ENCODE measurements around the gene CUTA.
A peak's percentile ranks its signal among the peaks of the same experiment; 100 is the strongest.

CUTA gene, protein sequence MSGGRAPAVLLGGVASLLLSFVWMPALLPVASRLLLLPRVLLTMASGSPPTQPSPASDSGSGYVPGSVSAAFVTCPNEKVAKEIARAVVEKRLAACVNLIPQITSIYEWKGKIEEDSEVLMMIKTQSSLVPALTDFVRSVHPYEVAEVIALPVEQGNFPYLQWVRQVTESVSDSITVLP

DNA sequence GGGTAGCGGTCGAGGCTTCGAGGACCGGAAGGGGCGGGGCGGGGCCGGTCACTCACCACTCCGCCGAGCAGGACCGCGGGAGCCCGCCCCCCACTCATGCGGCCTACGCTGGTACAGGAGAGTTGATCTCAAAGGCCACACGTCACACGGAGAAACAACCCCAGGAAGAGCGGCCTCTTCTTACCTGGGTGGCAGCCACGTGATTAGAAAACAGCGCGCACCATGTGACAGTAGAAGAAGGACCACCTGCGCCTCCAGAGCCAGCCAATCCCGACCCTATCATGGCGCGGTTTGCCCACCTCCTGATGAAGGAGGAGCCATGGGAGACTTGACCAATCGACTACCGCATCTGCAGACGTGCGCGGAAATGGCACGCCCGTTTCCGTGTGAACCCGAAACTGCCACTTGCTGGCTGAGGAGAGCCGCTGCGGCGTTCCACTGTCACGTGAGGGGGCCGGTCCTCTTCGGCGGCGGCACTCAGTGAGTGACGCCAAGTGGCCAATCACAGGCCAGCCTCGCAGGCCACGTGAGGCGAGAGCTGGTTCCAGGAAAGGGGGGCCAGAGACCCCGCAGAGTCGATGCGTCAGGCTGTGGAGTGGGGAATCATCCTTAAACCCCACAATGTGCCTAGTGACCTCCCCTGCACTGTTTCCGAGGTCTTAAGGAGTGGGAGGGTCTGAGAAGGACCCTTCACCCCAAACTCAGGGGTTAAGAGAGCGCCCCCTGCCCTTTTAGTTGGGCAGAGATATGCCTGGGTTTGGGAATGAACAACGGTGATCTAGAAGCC, at the start of gene CUTA:
Gene CUTA (minus strand): TSS at position 205 of the 787 bp plus-strand sequence. CDS start 107 bp downstream, at position 98.
- peak; percentile 100 for DNase-seq (ENCODE audit: low read depth)

DNA sequence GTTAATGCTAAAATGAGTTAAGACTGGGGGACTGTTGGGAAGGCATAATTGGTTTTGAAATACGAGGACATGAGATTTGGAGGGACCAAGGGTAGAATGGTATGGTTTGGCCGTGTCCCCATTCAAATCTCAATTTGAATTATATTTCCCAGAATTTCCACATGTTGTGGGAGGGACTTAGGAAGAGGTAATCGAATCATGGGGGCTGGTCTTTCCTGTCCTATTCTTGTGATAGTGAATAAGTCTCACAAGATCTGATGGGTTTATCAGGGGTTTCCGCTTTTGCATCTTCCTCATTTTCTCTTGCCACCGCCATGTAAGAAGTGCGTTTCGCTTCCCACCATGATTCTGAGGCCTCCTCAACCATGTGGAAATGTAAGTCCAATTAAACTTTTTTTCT, 49.2 kb upstream of the CUTA start:
- no peak for DNase-seq (ENCODE audit: low read depth)

DNA sequence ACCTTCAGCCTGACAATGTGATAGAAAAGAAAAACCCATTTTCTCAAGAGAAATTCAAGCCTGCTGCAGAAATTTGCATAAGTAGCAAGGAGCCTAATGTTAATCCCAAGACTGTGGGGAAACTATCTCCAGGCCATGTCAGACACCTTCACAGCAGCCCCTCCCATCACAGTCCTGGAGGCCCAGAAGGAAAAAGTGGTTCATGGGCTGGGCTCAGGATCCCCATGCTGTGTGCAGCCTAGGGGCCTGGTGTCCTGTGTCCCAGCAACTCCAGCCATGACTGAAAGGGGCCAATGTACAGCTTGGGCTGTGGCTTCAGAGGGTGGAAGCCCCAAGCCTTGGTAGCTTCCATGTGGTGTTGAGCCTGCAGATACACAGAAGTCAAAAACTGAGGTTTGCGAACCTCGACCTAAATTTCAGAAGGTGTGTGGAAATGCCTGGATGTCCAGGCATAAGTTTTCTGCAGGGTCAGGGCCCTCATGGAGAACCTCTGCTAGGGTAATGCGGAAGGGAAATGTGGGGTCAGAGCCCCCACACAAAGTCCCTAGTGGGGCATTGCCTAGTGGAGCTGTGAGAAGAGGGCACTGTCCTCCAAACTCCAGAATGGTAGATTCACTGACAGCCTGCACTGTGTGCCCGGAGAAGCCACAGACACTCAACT, 48.3 kb upstream of the CUTA start:
- no peak for DNase-seq (ENCODE audit: low read depth)

DNA sequence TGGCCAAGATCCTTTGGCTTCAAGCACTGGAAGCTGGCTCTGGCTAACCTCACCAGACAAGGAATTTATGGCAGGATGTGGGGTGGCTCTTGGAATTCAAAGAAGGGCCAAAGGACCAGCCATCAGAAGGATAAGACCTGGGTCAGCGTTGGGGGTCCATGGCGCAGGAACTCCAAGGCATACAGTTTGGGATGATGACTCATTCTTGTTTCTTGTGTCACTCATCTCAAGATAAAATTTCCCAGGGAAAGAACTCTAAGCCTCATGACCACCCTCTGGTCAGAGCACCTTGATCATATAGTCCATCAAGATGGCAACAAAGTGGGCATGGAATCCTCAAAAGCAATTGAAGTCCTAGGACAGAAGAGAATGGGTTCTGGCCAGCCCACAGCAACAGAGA, 41.3 kb upstream of the CUTA start:
- DNase-seq (ENCODE audit: low read depth) = no peak

DNA sequence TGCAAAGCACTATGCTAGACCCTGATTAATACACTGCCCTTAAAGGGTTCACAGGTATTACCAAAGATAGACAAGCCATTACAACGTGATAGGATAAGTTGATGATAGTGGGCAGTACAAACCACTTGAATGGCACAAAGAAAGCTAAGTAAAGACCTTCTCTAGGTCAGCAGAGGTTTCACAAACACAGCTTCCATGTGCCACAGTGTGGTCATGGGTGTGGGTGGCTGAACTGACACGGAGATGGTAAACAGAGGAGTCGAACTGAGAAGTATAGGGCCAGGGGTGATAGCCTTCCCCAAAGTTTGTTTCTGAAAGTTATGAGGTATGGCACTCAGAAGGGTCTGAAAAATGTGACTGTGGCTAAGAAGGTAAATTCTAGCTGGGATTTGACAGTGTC, 40.8 kb upstream of the CUTA start:
- no peak for DNase-seq (ENCODE audit: low read depth)

DNA sequence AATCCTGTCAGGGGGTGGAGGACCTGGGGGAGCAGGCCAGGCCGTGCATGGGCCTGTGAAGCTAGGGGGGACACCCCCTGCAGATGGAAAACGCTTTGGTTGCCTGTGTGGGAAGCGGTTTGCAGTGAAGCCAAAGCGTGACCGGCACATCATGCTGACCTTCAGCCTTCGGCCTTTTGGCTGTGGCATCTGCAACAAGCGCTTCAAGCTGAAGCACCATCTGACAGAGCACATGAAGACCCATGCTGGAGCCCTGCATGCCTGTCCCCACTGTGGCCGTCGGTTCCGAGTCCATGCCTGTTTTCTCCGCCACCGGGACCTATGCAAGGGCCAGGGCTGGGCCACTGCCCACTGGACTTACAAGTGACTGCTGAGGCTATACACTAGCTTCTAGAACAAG, 38.2 kb upstream of the CUTA start:
- DNase-seq (ENCODE audit: low read depth) = no peak

DNA sequence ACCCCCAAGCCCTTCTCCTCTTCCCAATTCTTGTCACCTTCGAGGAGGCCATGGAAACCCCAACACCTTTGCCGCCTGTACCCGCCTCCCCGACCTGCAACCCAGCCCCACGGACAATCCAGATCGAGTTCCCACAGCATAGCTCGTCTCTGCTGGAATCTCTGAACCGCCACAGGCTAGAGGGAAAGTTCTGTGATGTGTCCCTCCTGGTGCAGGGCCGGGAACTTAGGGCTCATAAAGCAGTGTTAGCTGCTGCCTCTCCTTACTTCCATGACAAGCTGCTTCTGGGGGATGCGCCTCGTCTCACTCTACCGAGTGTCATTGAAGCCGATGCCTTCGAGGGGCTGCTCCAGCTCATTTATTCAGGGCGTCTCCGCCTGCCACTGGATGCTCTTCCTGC, 37.1 kb upstream of the CUTA start:
- no peak for DNase-seq (ENCODE audit: low read depth)

DNA sequence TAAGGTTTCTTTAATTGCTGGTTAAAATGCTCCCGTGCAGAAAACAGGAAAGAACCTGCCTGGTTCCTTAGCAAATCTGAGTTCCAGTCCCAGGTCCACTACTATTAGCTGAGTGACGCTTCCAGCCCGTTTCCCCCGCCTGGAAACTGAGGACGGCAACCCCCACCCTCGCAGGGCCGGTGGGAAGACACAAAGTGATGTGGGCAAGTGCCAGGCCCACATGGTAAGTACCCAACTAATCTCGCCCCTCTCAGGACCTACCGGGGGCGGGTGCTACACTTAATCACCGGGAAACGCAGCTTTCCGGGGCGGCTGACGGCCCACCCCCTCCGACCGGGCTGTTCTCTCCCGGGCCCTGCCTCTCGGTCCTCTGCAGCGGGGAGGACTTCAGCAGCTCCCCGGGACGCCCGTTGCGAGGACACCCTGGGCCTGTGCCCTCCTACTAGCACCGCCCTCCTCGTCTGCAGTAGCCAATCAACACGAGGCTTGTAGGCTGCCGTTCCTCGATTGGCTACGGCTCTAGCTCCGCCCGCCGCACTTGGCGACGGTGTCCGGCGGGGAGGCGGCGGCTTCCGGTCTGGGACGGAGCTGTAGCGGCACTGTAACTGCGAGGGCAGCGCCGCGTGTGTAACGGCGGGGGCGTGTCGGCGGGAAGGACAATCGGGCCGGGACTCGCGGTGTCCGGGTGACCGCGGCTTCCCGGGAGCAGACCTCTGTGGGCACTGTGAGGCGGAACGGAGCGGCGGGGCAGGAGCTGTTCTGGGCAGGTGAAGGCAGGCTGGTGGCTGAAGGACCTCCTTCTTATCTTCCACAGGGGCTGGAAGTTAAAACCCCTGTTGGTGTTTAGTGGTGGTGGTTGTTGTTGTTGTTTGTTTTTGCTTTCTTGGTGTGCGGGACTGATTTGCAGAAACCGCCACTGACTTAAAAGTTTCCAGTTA, 36.4 kb upstream of the CUTA start, which contains the start of gene ZBTB9:
Gene ZBTB9 (plus strand): TSS at position 568 of the 938 bp plus-strand sequence. CDS start 525 bp downstream, outside the sequence.
- peak; percentile 95 for DNase-seq (ENCODE audit: low read depth)

DNA sequence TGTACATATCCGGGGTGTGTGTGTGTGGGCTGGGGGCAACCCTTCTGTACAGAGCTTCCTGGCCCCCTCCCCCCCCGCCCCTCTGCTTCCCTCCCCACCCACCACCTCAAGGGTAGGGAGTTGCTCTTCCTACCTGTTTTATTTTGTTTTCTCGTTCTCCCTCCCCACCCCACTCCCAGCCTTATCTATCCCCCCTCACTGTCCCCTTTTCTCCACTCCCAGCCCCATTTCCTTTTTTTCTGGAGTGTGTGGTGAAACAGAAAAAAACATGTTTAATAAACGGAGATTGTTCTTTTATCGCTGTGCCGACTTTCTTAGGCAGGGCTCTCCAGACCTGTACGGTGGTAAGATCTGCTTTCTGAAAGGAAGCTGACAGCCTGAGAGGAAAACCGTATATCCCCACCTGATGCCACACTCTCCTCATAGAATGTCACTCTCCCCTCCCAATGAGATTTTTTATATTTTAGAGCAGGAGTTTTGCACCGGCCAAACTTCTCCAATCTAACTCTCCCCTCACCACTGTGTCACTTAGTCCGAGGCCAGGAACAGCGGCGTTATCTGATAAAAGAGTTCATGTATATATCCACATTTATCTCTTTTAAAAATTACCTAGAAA, 35.6 kb upstream of the CUTA start:
- no peak for DNase-seq (ENCODE audit: low read depth)

DNA sequence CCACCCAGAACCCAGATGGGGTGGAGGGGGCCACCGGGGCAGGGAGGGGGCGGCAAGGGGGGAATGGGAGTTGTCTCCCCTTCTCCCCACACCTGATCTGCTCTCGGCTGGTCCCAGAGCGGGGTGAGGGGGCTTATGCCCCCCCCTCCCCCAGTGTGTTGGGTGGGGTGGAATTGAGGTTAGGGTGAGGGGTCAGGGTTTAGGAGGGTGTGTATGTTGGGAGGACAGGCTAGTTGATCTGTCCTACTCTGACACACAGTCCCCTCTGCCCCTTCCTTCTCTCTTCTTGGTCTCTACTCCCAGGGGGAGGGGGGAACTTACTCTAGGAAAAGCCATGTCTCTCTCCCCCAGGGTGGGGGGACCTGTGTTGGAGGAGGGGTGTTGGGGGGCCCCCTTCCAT, 34.6 kb upstream of the CUTA start:
- DNase-seq (ENCODE audit: low read depth) = no peak

DNA sequence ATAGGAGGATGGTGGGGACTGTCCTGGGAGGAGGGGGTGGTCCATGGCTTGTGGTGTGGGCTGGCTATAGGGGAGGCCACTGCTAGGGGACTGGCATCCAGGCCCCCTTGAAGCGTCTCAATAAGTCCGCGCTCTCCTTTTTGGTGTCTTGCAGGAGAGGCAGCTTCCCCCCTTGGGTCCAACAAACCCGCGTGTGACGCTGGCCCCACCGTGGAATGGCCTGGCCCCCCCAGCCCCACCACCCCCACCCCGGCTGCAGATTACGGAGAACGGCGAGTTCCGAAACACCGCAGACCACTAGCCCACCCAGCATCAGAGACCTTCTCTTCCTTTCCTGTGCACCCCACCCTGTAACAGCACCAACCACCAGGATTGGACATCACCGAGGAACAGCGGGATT, 33.7 kb upstream of the CUTA start:
- no peak for DNase-seq (ENCODE audit: low read depth)

DNA sequence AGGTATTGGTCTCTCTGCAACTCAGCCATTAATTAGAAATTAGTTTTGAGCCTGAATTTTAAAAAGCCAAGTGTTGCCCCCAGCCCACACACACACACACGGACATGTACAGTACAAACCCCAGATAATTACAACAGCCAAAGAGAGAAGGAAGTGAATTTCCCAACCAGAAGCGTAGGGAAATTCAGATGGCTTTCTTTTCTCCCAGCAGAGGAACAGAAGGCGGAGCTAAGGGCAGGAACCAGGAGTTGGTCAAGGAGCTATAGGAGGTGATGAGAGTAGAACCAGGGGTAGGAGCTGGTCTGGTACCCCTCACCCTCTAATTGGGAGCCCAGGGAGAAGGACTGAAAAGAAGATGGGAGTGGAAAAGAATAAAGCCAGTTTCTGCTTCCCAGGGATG, 32.5 kb upstream of the CUTA start:
- DNase-seq (ENCODE audit: low read depth) = no peak

DNA sequence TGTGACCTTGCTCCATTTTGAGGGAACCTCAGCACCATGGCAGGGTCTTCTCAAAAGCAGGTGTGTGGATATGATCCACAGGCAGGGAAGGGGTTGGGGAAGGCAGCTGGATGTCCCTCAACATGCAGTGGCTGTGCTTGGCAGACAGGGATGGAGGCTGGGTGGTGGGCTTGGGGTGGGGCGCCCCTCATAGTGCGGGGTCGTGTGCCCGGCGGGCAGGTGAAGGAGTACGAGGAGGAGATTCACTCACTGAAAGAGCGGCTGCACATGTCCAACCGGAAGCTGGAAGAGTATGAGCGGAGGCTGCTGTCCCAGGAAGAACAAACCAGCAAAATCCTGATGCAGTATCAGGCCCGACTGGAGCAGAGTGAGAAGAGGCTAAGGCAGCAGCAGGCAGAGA, 28.4 kb upstream of the CUTA start:
- no peak for DNase-seq (ENCODE audit: low read depth)

DNA sequence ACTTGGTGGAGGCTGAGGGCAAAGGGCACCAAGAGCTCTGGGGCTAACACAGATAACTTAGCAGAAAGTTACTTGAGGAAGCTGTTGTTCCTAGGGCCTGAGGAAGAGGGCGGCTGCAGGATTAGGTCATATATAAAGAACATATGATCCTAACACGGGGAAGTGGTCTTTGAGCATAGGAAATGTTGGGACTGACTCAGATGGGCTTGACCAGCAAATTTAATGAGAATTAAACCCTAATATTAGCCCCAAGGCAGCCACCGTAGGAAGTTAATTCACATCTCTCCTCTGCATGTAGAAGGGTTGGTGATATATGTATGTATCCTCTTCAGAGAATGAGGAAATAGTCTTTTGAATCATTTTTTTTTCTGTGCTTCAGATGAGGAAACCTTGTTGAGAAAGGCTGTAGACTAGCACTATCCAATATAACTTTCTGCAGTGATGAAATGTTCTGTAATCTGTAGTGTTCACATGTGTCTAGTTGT, 27.3 kb upstream of the CUTA start:
- DNase-seq (ENCODE audit: low read depth) = no peak

DNA sequence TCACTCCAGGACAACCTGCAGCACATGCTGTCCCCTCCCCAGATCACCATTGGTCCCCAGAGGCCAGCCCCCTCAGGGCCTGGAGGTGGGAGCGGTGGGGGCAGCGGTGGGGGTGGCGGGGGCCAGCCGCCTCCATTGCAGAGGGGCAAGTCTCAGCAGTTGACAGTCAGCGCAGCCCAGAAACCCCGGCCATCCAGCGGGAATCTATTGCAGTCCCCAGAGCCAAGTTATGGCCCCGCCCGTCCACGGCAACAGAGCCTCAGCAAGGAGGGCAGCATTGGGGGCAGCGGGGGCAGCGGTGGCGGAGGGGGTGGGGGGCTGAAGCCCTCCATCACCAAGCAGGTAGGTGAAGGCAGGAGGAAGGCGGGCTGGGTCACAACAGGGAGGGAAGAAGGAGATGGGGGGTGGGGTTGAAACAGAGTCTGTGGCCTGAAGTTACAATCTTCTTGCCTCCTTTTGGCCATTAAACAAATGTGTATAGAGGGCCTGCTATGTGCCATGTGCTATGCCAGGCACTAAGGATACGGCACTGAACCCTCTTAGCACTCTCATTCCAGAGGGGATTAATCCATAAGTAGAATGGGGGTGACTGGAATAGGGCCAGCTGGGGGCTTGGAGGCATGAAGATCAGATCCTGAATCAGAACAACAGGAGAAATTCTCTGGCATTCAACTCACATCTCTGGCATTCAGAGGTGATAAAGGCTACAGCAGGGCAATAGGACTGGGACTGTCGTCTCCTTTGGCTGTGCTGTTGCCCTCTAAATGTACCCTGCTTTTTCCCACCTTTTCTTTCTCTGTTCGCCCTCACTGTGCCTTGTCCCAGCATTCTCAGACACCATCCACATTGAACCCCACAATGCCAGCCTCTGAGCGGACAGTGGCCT, 26.0 kb upstream of the CUTA start:
- DNase-seq (ENCODE audit: low read depth) = no peak

DNA sequence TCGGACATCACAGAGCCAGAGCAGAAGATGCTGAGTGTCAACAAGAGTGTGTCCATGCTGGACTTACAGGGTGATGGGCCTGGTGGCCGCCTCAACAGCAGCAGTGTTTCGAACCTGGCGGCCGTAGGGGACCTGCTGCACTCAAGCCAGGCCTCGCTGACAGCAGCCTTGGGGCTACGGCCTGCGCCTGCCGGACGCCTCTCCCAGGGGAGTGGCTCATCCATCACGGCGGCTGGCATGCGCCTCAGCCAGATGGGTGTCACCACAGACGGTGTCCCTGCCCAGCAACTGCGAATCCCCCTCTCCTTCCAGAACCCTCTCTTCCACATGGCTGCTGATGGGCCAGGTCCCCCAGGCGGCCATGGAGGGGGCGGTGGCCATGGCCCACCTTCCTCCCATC, 25.1 kb upstream of the CUTA start:
- DNase-seq (ENCODE audit: low read depth) = no peak

DNA sequence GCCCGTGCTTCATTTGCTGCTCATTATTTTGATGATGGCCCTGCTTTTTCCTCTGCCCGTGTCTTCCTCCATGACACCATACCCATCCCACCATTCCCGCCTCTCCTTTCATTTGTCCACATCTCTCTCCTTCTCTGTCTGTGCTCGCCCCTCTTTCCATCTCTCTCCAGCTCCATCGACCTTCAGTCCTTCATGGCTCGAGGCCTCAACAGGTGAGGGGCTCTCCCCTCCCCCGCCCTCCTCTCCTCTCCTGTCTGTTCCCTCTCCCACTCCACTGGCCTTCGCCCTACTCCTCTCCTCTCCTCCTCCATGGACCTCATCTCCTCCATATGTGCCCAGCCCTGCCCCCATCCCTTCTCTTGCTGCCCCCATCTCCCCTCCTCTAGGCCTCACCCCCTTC, 24.4 kb upstream of the CUTA start:
- no peak for DNase-seq (ENCODE audit: low read depth)

DNA sequence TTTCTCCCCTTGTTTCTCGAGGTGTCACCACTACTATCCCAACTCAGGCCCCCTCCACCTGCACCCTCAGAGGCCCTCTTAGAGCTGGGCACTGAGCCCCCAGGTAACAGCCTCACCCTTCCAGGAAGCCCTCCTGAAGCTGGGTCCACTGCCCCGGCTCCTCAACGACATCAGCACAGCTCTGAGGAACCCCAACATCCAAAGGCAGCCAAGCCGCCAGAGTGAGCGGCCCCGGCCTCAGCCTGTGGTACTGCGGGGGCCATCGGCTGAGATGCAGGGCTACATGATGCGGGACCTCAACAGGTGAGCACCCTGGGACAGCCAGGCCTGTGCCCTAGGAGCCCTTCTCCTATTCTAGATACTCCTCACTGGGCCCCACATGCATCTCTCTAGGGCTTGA, 23.6 kb upstream of the CUTA start:
- DNase-seq (ENCODE audit: low read depth) = no peak

DNA sequence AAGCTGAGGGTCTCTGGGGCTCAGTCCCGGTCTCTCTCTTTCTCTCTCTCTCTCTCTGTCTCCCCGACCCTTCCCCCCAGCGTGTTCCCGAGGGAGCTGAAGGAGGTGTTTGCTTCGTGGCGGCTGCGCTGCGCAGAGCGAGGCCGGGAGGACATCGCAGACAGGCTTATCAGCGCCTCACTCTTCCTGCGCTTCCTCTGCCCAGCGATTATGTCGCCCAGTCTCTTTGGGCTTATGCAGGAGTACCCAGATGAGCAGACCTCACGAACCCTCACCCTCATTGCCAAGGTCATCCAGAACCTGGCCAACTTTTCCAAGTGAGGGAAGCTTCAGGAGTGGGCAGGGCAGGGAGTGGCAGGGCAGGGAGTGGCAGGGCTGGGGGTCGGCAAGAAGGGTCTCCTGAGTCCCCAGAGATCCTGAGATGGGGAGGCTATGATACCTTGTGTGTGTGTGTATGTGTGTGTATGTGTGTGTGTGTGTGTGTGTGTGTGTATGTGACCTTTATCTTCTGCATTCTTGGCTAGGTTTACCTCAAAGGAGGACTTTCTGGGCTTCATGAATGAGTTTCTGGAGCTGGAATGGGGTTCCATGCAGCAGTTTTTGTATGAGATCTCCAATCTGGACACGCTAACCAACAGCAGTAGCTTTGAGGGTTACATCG, 22.9 kb upstream of the CUTA start:
- DNase-seq (ENCODE audit: low read depth) = no peak

All from fibroblast of the conjunctiva (primary cell).